Activated CD8-positive, alpha-beta T cell treated with anti-CD3 and anti-CD28 coated beads for 36 hours (primary cell): ENCODE results near the gene DDX24. TPM values are rescaled to one million over a fixed set of nuclear protein-coding genes. Genes with fewer than 3 reads are reported as not detected.

ENCODE experiments used
- ATAC-seq: fragments of 200-7000 bp; cut with Tn5 transposase; one replicate; pipeline ENCODE4 v1.10.0; 2021; ENCODE audit warnings: mild to moderate bottlenecking, moderate library complexity
- CTCF ChIA-PET: fragments of 350-600 bp; sonication (Branson Sonifier 250); formaldehyde crosslinking; loops from one replicate; lab custom pipeline; 2021; ENCODE audit warnings: antibody characterized with exemption; lab: Charles Lee
- POLR2A ChIA-PET: fragments of 350-600 bp; sonication (Branson Sonifier 250); formaldehyde crosslinking; loops from one replicate; lab custom pipeline; 2021; ENCODE audit warnings: antibody characterized with exemption; lab: Charles Lee
- DNase-seq: peaks from one replicate; pipeline ENCODE4 v3.0.0-alpha.2; 2020
- H3K27ac Mint-ChIP-seq: one replicate; pipeline ENCODE4 v1.8.0; 2021; ENCODE audit warnings: mild to moderate bottlenecking, mixed read lengths
- H3K27me3 Mint-ChIP-seq: one replicate; pipeline ENCODE4 v1.8.0; 2021; ENCODE audit warnings: mixed read lengths
- H3K36me3 Mint-ChIP-seq: one replicate; pipeline ENCODE4 v1.8.0; 2021; ENCODE audit warnings: low read depth, mixed read lengths
- H3K4me1 Mint-ChIP-seq: one replicate; pipeline ENCODE4 v1.8.0; 2021; ENCODE audit warnings: low read depth, mixed read lengths
- H3K4me3 Mint-ChIP-seq: one replicate; pipeline ENCODE4 v1.8.0; 2021; ENCODE audit warnings: mild to moderate bottlenecking, moderate library complexity, mixed read lengths
- H3K9me3 Mint-ChIP-seq: one replicate; pipeline ENCODE4 v1.8.0; 2021; ENCODE audit warnings: mixed read lengths
- CTCF ChIP-seq: fragments of 200-600 bp; IDR thresholded peaks from one replicate; pipeline ENCODE4 v1.8.0; 2022; ENCODE audit warnings: antibody characterized with exemption, mild to moderate bottlenecking
- intact Hi-C: fragments of 100-400 bp; cut with micrococcal nuclease; formaldehyde crosslinking; loops from one replicate; pipeline ENCODE4 v1.10.0; 2022
- total RNA-seq, 2 experiments: library from RNA; stranded (reverse); gene quantifications; one replicate each; pipeline ENCODE4 v1.2.3, GENCODE V29; 2021

The DDX24 gene
- total RNA-seq, 2 experiments from 2014 or later, result 272 to 275 TPM

- Mint-ChIP-seq H3K4me1 (peaks cover 4% of the 10 kb centered on the region), H3K4me3 (no peak overlapping the region), H3K27me3 (no peaks in the 10 kb centered on the region), H3K27ac (no peak overlapping the region), H3K36me3 (peaks cover 2% of the 10 kb centered on the region), H3K9me3 (no peaks in the 10 kb centered on the region)
- ATAC-seq (no peak), DNase-seq (no peak)
- no peak for TF ChIP-seq CTCF
- POLR2A ChIA-PET, result no interaction called here
- CTCF ChIA-PET, result interaction anchor here (1.1 to 7.5 kb wide), 3 partner anchors 90 to 101 kb away, joined by 4 to 72 read pairs (median 23); partner anchors contain the start of gene IFI27L2
- intact Hi-C loops, result no loop called here
Measured at GRCh38 chr14:94040247-94040646, 40.8 kb downstream of the DDX24 start.

GRCh38 chr14:94038921-94039629, 41.9 kb downstream of the DDX24 start:
- Mint-ChIP-seq H3K27me3 (no peaks in the 10 kb centered on the region), H3K27ac (no peak overlapping the region), H3K4me3 (no peak overlapping the region), H3K9me3 (no peaks in the 10 kb centered on the region), H3K4me1 (peaks cover 4% of the 10 kb centered on the region), H3K36me3 (no peaks in the 10 kb centered on the region)
- DNase-seq, result no peak
- intact Hi-C loops, result no loop called here
- TF ChIP-seq CTCF, result no peak
- CTCF ChIA-PET, result interaction anchor here (0.9 to 7.5 kb wide), 6 partner anchors 11 to 100 kb away, joined by 3 to 72 read pairs (median 4); partner anchors contain the start of gene IFI27L2
- ATAC-seq, result no peak
- POLR2A ChIA-PET, result interaction anchor here (0.8 kb wide), 1 partner anchor 15 kb away, joined by 3 read pairs; no protein-coding TSS in a partner anchor

DNA sequence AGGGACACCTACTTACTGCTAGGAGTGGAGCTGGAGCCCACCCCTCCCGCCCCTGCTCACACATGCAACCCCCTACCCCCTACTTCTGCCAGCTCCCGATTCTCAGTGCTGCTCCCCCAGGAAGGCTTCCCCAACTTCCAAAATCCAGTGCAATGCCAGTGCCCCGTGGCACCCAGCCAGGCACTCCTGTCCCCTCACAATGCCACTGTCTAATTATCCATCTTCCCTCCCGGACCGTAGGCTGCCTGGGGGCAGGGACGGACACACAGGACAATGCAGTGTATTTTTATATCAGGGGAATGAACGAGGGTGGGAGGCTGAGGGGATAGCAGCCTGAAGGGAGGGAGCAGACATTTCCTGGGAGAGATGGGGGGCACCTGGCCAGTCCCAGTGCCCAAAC, 42.5 kb downstream of the DDX24 start:
- no peaks in the 10 kb centered on the region for H3K9me3 Mint-ChIP-seq
- ATAC-seq (no peak), DNase-seq (no peak)
- ChIA-PET POLR2A (interaction anchor here (0.8 kb wide), 1 partner anchor 15 kb away, joined by 3 read pairs; no protein-coding TSS in a partner anchor), CTCF (interaction anchor here (0.9 to 7.5 kb wide), 7 partner anchors 10 to 99 kb away, joined by 3 to 72 read pairs (median 4); partner anchors contain the start of gene IFI27L2)
- H3K27me3 Mint-ChIP-seq, result no peaks in the 10 kb centered on the region
- H3K36me3 Mint-ChIP-seq, result no peaks in the 10 kb centered on the region
- intact Hi-C loops, result no loop called here
- H3K27ac Mint-ChIP-seq, result no peak overlapping the region
- no peak overlapping the region for H3K4me3 Mint-ChIP-seq
- H3K4me1 Mint-ChIP-seq, result peaks cover 4% of the 10 kb centered on the region
- no peak for TF ChIP-seq CTCF

- POLR2A ChIA-PET, result interaction anchor here (0.8 to 0.9 kb wide), 2 partner anchors 16 to 43 kb away, joined by 3 read pairs; partner anchors contain the start of genes DDX24 and IFI27L1
- no peak for ATAC-seq
Measured at GRCh38 chr14:94037954-94038353, 43.0 kb downstream of the DDX24 start.

More at GRCh38 chr14:94037954-94038353, 43.0 kb downstream of the DDX24 start:
- Mint-ChIP-seq H3K4me3 (no peak overlapping the region), H3K27ac (no peak overlapping the region), H3K27me3 (no peaks in the 10 kb centered on the region), H3K36me3 (no peaks in the 10 kb centered on the region), H3K4me1 (peaks cover 4% of the 10 kb centered on the region), H3K9me3 (no peaks in the 10 kb centered on the region)
- no peak for TF ChIP-seq CTCF
- no peak for DNase-seq
- CTCF ChIA-PET, result interaction anchor here (0.9 to 7.5 kb wide), 9 partner anchors 10 to 143 kb away, joined by 3 to 72 read pairs (median 4); partner anchors contain the start of gene IFI27L2
- intact Hi-C loops, result no loop called here
